ENCODE results near the gene CYP26B1. TPM values are rescaled to one million over a fixed set of nuclear protein-coding genes. Genes with fewer than 3 reads are reported as not detected.

Gene CYP26B1
- total and polyA plus RNA-seq, 2 of the 8 experiments (the other 6 are each of a cell fraction or from before 2014, with no cell fraction given): 0.06 to 0.69 TPM

DNA sequence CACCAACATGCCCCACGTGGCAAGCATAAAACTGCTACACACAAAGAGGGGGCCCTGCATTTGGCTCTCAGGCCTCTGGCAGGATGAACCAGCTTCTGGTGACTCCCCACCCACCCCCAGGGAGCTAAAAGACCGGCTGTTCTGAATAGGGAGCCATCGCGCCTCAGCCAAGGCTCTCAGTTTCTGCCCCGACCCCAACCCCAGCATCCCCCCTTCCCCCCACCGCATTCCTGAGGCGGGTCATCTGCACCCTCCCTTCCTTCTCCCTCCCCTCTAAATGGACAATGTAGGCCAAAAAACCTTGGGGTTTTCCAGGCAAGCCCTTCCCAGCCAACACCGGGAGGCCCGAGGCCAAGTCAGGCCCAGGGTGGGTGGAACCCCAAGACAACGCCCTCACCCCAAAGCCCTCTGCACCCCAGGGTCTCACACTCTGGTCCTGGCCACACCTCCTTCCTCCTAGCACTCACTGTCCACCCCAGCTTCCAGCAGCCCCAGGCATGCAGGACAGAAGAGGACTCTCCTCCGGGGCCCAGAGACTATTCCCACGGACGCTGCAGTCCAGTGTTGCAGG, 5.7 kb downstream of the CYP26B1 start:
- WGBS, 2 experiments (ENCODE audit: extremely low coverage in 1 of 2, insufficient coverage in 1 of 2, insufficient read length in 1 of 2, insufficient replicate concordance in 2 of 2, low coverage in 1 of 2, low lambda C conversion rate in 2 of 2, missing lambda C conversion rate in 1 of 2): 47% methylated on average over 10 of the region's 13 CpGs; no CpG with 5 or more reads in 1 of the 2 experiments
- H3K4me1 ChIP-seq (replicated peaks in 1 of 4; ENCODE audit: control insufficient read depth in 3 of 4, insufficient read depth in 4 of 4, low read length in 3 of 4): peaks cover 7 to 37% (median 25%) of the 10 kb centered on the region in 4 experiments
- no peak overlapping the region for H3K56ac ChIP-seq (replicated peaks; ENCODE audit: insufficient read length, low read depth, low read length)
- H3K23ac ChIP-seq (ENCODE audit: insufficient read length): no peak overlapping the region
- H3K14ac ChIP-seq (ENCODE audit: insufficient read length): no peak overlapping the region
- no peak overlapping the region; the same call in 1 of the 2 replicates for H3K18ac ChIP-seq (ENCODE audit: extremely low read depth, low read length)
- H3K27ac ChIP-seq (ENCODE audit: low read depth, low read length): no peak overlapping the region
- H2BK15ac ChIP-seq (ENCODE audit: low read length): 0 out of 2 replicates have a peak overlapping the region, but pooled peaks have one; percentile 46
- H2AFZ ChIP-seq (ENCODE audit: low read length): no peak overlapping the region
- H3K36me3 ChIP-seq (ENCODE audit: control insufficient read depth in 2 of 4, insufficient read depth in 4 of 4, low read length in 3 of 4): no peaks in the 10 kb centered on the region
- FAIRE-seq (no peak), DNase-seq (ENCODE audit: low read depth in 1 of 2, low spot score in 2 of 2) (peak in 1 of 2 experiments; percentile 42)
- H4K5ac ChIP-seq (ENCODE audit: insufficient read length, low read depth, low read length): no peak overlapping the region
- H3K4me3 ChIP-seq (ENCODE audit: extremely low read depth in 1 of 4, insufficient read depth in 2 of 4, low read depth in 3 of 4, low read length in 4 of 4): peak overlapping the region in 1 of 4 experiments; percentile 68; a peak in 1 of 8 replicates
- H4K20me1 ChIP-seq (replicated peaks in 1 of 2; ENCODE audit: control insufficient read depth in 1 of 2, insufficient read depth in 2 of 2, low read length in 2 of 2): peaks cover 4 to 5% of the 10 kb centered on the region in 2 experiments
- 0 out of 2 replicates have a peak overlapping the region, but pooled peaks have one; percentile 50 for H2BK12ac ChIP-seq (ENCODE audit: low read depth, low read length)
- H2BK5ac ChIP-seq (ENCODE audit: low read depth, low read length): no peak overlapping the region
- ChIA-PET CTCF (ENCODE audit: partially characterized antibody) (interaction anchor here (0.9 to 1.0 kb wide), 2 partner anchors 218 to 603 kb away, joined by 3 read pairs; no protein-coding TSS in a partner anchor), POLR2A (ENCODE audit: partially characterized antibody) (no interaction called here)
- no peak overlapping the region for H2BK20ac ChIP-seq (ENCODE audit: low read length)
- peaks cover 43 to 73% (median 65%) of the 10 kb centered on the region in 4 experiments for H3K27me3 ChIP-seq (replicated peaks in 1 of 4; ENCODE audit: control insufficient read depth in 3 of 4, extremely low read depth in 1 of 4, insufficient read depth in 3 of 4, low read length in 3 of 4)
- no peak overlapping the region for H4K8ac ChIP-seq (ENCODE audit: extremely low read depth, insufficient read depth, low read length)
- peaks cover 14% of the 10 kb centered on the region; the same call in 1 of the 2 replicates for H3K23me2 ChIP-seq (ENCODE audit: low read depth, low read length)
- H3K9me3 ChIP-seq (ENCODE audit: insufficient read depth in 2 of 2, low read depth in 1 of 2, low read length in 1 of 2): no peaks in the 10 kb centered on the region; a peak in 1 of 4 replicates
- no peak overlapping the region for H2AK5ac ChIP-seq (ENCODE audit: low read depth, low read length)
- no peak overlapping the region for H3K4ac ChIP-seq (replicated peaks; ENCODE audit: insufficient read length, low read depth, low read length)
- H2BK120ac ChIP-seq (replicated peaks; ENCODE audit: low read depth, low read length): no peak overlapping the region
- no peaks in the 10 kb centered on the region for H3K79me1 ChIP-seq (ENCODE audit: low read depth, low read length)
- H4K91ac ChIP-seq (replicated peaks; ENCODE audit: insufficient read length, low read length): no peak overlapping the region
- H3K79me2 ChIP-seq (ENCODE audit: control insufficient read depth in 1 of 2, insufficient read depth in 2 of 2, low read length in 2 of 2): no peaks in the 10 kb centered on the region
- H3K4me2 ChIP-seq (ENCODE audit: insufficient read depth in 1 of 2, low read depth in 2 of 2, low read length in 2 of 2): peak overlapping the region; percentile 20 to 62; a peak in 3 of 4 replicates
- H3K9ac ChIP-seq (replicated peaks in 1 of 4; ENCODE audit: extremely low read depth in 1 of 4, low read depth in 3 of 4, low read length in 3 of 4): no peak overlapping the region
- TF ChIP-seq CTBP2 (IDR thresholded peaks at IDR 0.05; ENCODE audit: borderline replicate concordance, insufficient read depth, insufficient read length, low read length): no peak
- no peak for TF ChIP-seq BCL11A (IDR thresholded peaks at IDR 0.05; ENCODE audit: low read depth in 2 of 2, low read length in 2 of 2)
- no peak for TF ChIP-seq SP1 (IDR thresholded peaks at IDR 0.05; ENCODE audit: low read depth, low read length)
- no peak for TF ChIP-seq FOSL1 (IDR thresholded peaks at IDR 0.05; ENCODE audit: insufficient read depth, low read depth, low read length)
- TF ChIP-seq TBP (IDR thresholded peaks at IDR 0.05; ENCODE audit: low read depth, low read length): no peak
- TF ChIP-seq CHD1 (IDR thresholded peaks at IDR 0.05; ENCODE audit: low read depth, low read length): no peak
- no peak for TF ChIP-seq SAP30 (IDR thresholded peaks at IDR 0.05; ENCODE audit: insufficient read depth, insufficient replicate concordance, low read length)
- TF ChIP-seq RNF2 (IDR thresholded peaks at IDR 0.05; ENCODE audit: borderline replicate concordance, low read depth, low read length, missing control alignments, poor library complexity, severe bottlenecking): no peak
- no peak for TF ChIP-seq SIN3A (conservative IDR thresholded peaks at IDR 0.05 in 1 of 2, IDR thresholded peaks at IDR 0.05 in 1 of 2; ENCODE audit: low read depth in 1 of 2, low read length in 2 of 2)
- no peak for TF ChIP-seq GABPA (IDR thresholded peaks at IDR 0.05; ENCODE audit: borderline replicate concordance, insufficient read depth, low read length)
- TF ChIP-seq SUZ12 (IDR thresholded peaks at IDR 0.05; ENCODE audit: low read length): no peak
- TF ChIP-seq KDM1A (IDR thresholded peaks at IDR 0.05; ENCODE audit: borderline replicate concordance, low read length): no peak

Measured in H1 (cell line).